Endothelial cell of umbilical vein (primary cell): ENCODE data around the gene SYNDIG1. TPM values are rescaled to one million over a fixed set of nuclear protein-coding genes. Genes with fewer than 3 reads are reported as not detected.

ENCODE experiments used
- BruUV-seq: library from RNA; stranded (reverse); fragments of 400-500 nt; replicated peaks from 2 replicates; lab custom pipeline; 2021; lab: Mats Ljungman, UMichigan
- CTCF ChIA-PET: fragments of 300-600, 350-600 bp; sonication (Branson Sonifier 250); formaldehyde crosslinking; loops from one replicate; lab custom pipeline; 2021; ENCODE audit warnings: antibody characterized with exemption, inconsistent platforms; lab: Charles Lee
- POLR2A ChIA-PET: fragments of 300-600, 350-600 bp; sonication (Branson Sonifier 250); formaldehyde crosslinking; loops from one replicate; lab custom pipeline; 2021; ENCODE audit warnings: antibody characterized with exemption, inconsistent platforms; lab: Charles Lee
- DNase-seq: peaks from one replicate; pipeline ENCODE4 v3.0.0-alpha.2; 2011; ENCODE audit warnings: low read depth, low spot score
- FAIRE-seq: peaks from 2 replicates; lab custom pipeline; 2011; peaks lifted over from hg19 to GRCh38; lab: Jason Lieb, UNC
- H2AFZ ChIP-seq: 2 replicates; pipeline ENCODE4 v1.6.0; 2012; ENCODE audit warnings: low read depth, low read length, control low read depth, inconsistent platforms
- H3K27ac ChIP-seq: 2 replicates; pipeline ENCODE4 v1.5.1; 2011; ENCODE audit warnings: low read depth, mild to moderate bottlenecking, control low read depth, low read length, moderate library complexity; ENCODE audit not compliant: insufficient read depth
- H3K27me3 ChIP-seq, 2 experiments: 2 replicates each; pipeline versions ENCODE4 v1.6.0 to v1.6.1; 2011; ENCODE audit warnings: low read length in 2 of 2, mixed read lengths in 1 of 2; ENCODE audit not compliant: control insufficient read depth in 2 of 2, insufficient read depth in 2 of 2
- H3K36me3 ChIP-seq, 2 experiments: 2 replicates in 1 of 2; 3 replicates in 1 of 2; pipeline ENCODE4 v1.5.1; 2011; ENCODE audit warnings: low read length in 2 of 2, mild to moderate bottlenecking in 1 of 2, moderate library complexity in 1 of 2; ENCODE audit not compliant: control insufficient read depth in 2 of 2, insufficient read depth in 2 of 2; ENCODE audit errors: extremely low read depth in 1 of 2
- H3K4me1 ChIP-seq: 3 replicates; pipeline ENCODE4 v1.5.1; 2011; ENCODE audit warnings: mild to moderate bottlenecking, low read length; ENCODE audit not compliant: control insufficient read depth, insufficient read depth; ENCODE audit errors: extremely low read depth
- H3K4me2 ChIP-seq: 2 replicates; pipeline ENCODE4 v1.6.1; 2011; ENCODE audit warnings: low read length, control low read depth, mixed read lengths; ENCODE audit not compliant: insufficient read depth
- H3K4me3 ChIP-seq, 3 experiments: fragments of 200-600 bp in 1 of 3; sonication (generic), shearing (Covaris generic) in 1 of 3; replicated peaks in 1 of 3; 2 replicates each; pipeline ENCODE4 v1.5.1; 2011 to 2016; ENCODE audit warnings: control low read depth in 3 of 3, low read length in 3 of 3, mild to moderate bottlenecking in 2 of 3, inconsistent platforms in 1 of 3, low read depth in 1 of 3, moderate library complexity in 1 of 3; ENCODE audit not compliant: insufficient read depth in 1 of 3
- H3K79me2 ChIP-seq: 2 replicates; pipeline ENCODE4 v1.6.0; 2012; ENCODE audit warnings: low read length, inconsistent platforms; ENCODE audit not compliant: control insufficient read depth, insufficient read depth
- H3K9ac ChIP-seq: replicated peaks from 2 replicates; pipeline ENCODE3; 2011; ENCODE audit warnings: low read length, control low read depth; ENCODE audit not compliant: insufficient read depth; ENCODE audit errors: extremely low read depth
- H3K9me1 ChIP-seq: replicated peaks from 3 replicates; pipeline ENCODE4 v1.6.0; 2011; ENCODE audit warnings: mild to moderate bottlenecking, low read length; ENCODE audit not compliant: control insufficient read depth, insufficient read depth; ENCODE audit errors: extremely low read depth
- H3K9me3 ChIP-seq: replicated peaks from 2 replicates; pipeline ENCODE4 v1.5.1; 2012; ENCODE audit warnings: low read length, inconsistent platforms; ENCODE audit not compliant: control insufficient read depth, insufficient read depth
- H4K20me1 ChIP-seq: replicated peaks from 2 replicates; pipeline ENCODE3; 2011; ENCODE audit warnings: mild to moderate bottlenecking, low read length; ENCODE audit not compliant: control insufficient read depth, insufficient read depth; ENCODE audit errors: extremely low read depth
- EZH2 ChIP-seq: IDR thresholded peaks from 2 replicates; pipeline ENCODE4 v1.6.1; 2012; ENCODE audit warnings: borderline replicate concordance, low read depth, mild to moderate bottlenecking, moderate library complexity, low read length, inconsistent platforms; ENCODE audit not compliant: severe bottlenecking
- FOS ChIP-seq: IDR thresholded peaks from 2 replicates; pipeline ENCODE4 v1.6.1; 2011; ENCODE audit warnings: mild to moderate bottlenecking, low read length, moderate library complexity, borderline replicate concordance; ENCODE audit not compliant: insufficient read depth
- GATA2 ChIP-seq: IDR thresholded peaks from 2 replicates; pipeline ENCODE4 v1.7.0; 2011; ENCODE audit warnings: low read depth, mild to moderate bottlenecking, moderate library complexity, mixed read lengths, low read length; ENCODE audit not compliant: insufficient read length, insufficient read depth
- JUN ChIP-seq: IDR thresholded peaks from 2 replicates; pipeline ENCODE4 v1.6.1; 2011; ENCODE audit warnings: borderline replicate concordance, low read depth; ENCODE audit not compliant: insufficient read length, insufficient read depth
- MYC ChIP-seq: IDR thresholded peaks from one replicate; pipeline ENCODE4 v1.6.1; 2011; ENCODE audit warnings: mild to moderate bottlenecking, low read depth, low read length
- POLR2A ChIP-seq: IDR thresholded peaks from 2 replicates; pipeline ENCODE4 v1.6.1; 2012; ENCODE audit warnings: low read depth, mild to moderate bottlenecking, control low read depth, low read length
- POLR2AphosphoS5 ChIP-seq: IDR thresholded peaks from 2 replicates; pipeline ENCODE4 v1.6.1; 2012; ENCODE audit warnings: low read depth, mild to moderate bottlenecking, control low read depth, low read length, moderate library complexity; ENCODE audit not compliant: insufficient read depth
- dilution Hi-C: fragments of 300-500 bp; cut with MboI; formaldehyde crosslinking; loops from one replicate; pipeline ENCODE4 v1.15.0; 2019; ENCODE audit warnings: low sequenced_read_pairs; ENCODE audit not compliant: extremely low pct_ligation_motif_present
- intact Hi-C: fragments of 100-400 bp; cut with micrococcal nuclease; formaldehyde crosslinking; loops from one replicate; pipeline ENCODE4 v1.10.0; 2022
- polyA plus RNA-seq, 4 experiments: library from polyadenylated mRNA; depleted of rRNA in 3 of 4; stranded (reverse) in 3 of 4; unstranded in 1 of 4; fragments of >200 nt; gene quantifications; 2 replicates each; pipeline versions ENCODE4 v1.2.1 to v1.2.3, GENCODE V29; 2011 to 2012; ENCODE audit warnings: missing spikeins in 1 of 4
- total RNA-seq: library from RNA; stranded (reverse); gene quantifications from 2 replicates; pipeline ENCODE4 v1.2.3, GENCODE V29; 2021
- TF ChIP-seq, protein P1 (sequence below), 2 donors: IDR thresholded peaks; 1 replicate in 1 of 2; 2 replicates in 1 of 2; pipeline ENCODE4 v1.5.1; 2011; ENCODE audit warnings: low read length in 2 of 2, mild to moderate bottlenecking in 2 of 2, moderate library complexity in 2 of 2, control low read depth in 1 of 2, inconsistent platforms in 1 of 2, low read depth in 1 of 2; ENCODE audit not compliant: insufficient read depth in 1 of 2; ENCODE audit errors: extremely low read depth in 1 of 2
- TF ChIP-seq, protein P2 (sequence below): IDR thresholded peaks from 2 replicates; pipeline ENCODE4 v1.6.1; 2011; ENCODE audit not compliant: insufficient read depth, insufficient read length

The SYNDIG1 gene
- total and polyA plus RNA-seq, 2 donors (not counting 3 experiments of a cell fraction or from before 2014, with no cell fraction given), result not detected

DNA sequence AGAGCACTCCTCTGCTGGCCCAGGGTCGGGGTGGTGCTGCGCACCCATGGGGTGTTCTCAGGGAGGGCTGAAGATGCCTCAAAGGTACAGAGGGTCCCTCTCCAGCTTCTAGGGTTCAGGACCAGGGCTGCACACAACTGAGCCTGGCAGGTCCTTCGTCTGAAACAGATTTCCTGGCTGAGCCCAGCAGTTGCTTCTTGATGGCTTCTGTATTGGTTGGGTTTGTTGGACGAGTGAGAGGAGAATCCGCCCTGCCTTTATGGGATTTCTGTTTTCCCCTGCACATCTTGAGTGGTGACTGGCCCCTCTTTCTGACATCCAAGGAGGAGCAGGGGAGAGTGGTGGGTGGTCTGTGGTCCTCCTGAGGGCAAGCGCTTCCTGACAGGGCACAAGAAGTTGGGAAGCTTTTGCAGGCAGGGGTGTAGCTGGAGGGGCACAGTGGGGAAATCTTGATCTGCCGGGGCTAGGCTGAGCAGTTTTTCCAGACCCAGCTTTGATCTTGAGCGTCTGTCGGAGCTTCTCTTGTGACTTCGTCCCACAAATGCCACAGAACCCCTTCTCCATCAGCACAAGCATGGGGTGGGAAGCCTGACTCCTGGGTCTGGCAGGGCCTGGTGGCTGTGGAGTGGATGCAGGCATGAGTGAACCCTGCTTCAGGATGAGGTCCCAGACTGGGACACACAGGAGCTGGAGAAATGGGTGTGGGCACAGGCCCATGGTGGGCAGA is 116.5 kb downstream of the SYNDIG1 start:
- Histone ChIP-seq H3K4me3 (no peak overlapping the region), H3K4me1 (no peaks in the 10 kb centered on the region), H3K4me2 (no peak overlapping the region), H3K27ac (no peak overlapping the region), H3K9me3 (peaks cover 5% of the 10 kb centered on the region), H2AFZ (no peak overlapping the region), H4K20me1 (no peaks in the 10 kb centered on the region), H3K9me1 (no peaks in the 10 kb centered on the region), H3K79me2 (no peaks in the 10 kb centered on the region), H3K27me3 (no peaks in the 10 kb centered on the region), H3K9ac (no peak overlapping the region), H3K36me3 (no peaks in the 10 kb centered on the region)
- intact Hi-C loops, result no loop called here
- no peak for TF ChIP-seq FOS
- TF ChIP-seq POLR2AphosphoS5, result no peak
- TF ChIP-seq MYC, result no peak
- no peak for TF ChIP-seq POLR2A
- TF ChIP-seq, protein P1, sequence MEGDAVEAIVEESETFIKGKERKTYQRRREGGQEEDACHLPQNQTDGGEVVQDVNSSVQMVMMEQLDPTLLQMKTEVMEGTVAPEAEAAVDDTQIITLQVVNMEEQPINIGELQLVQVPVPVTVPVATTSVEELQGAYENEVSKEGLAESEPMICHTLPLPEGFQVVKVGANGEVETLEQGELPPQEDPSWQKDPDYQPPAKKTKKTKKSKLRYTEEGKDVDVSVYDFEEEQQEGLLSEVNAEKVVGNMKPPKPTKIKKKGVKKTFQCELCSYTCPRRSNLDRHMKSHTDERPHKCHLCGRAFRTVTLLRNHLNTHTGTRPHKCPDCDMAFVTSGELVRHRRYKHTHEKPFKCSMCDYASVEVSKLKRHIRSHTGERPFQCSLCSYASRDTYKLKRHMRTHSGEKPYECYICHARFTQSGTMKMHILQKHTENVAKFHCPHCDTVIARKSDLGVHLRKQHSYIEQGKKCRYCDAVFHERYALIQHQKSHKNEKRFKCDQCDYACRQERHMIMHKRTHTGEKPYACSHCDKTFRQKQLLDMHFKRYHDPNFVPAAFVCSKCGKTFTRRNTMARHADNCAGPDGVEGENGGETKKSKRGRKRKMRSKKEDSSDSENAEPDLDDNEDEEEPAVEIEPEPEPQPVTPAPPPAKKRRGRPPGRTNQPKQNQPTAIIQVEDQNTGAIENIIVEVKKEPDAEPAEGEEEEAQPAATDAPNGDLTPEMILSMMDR (IDR thresholded peaks at IDR 0.05; ENCODE audit: extremely low read depth in 1 of 2, insufficient read depth in 1 of 2, low read depth in 1 of 2, low read length in 2 of 2), result no peak
- no peak for TF ChIP-seq GATA2
- no peak for TF ChIP-seq JUN
- TF ChIP-seq EZH2, result no peak
- TF ChIP-seq, protein P2, sequence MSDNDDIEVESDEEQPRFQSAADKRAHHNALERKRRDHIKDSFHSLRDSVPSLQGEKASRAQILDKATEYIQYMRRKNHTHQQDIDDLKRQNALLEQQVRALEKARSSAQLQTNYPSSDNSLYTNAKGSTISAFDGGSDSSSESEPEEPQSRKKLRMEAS, result no peak
- dilution Hi-C loops, result no loop called here
- FAIRE-seq (no peak), DNase-seq (no peak)
- no TSS peak for BruUV-seq
- POLR2A ChIA-PET, result no interaction called here
- CTCF ChIA-PET, result no interaction called here
